DMS114 treated with DMSO at 0.1 percent for 48 hours (cell line): ENCODE measurements around the gene CREB5.
A peak's percentile ranks its signal among the peaks of the same experiment; 100 is the strongest.

Source experiments
- DNase-seq: peaks from one replicate; lab custom pipeline; 2025; ENCODE audit not compliant: unreplicated experiment; lab: John Stamatoyannopoulos, UW

CREB5 gene

GRCh38 chr7:28406192-28406591, 6.1 kb upstream of the CREB5 start:
- DNase-seq = no peak

GRCh38 chr7:28407651-28408050, 4.7 kb upstream of the CREB5 start:
- DNase-seq = no peak

DNA sequence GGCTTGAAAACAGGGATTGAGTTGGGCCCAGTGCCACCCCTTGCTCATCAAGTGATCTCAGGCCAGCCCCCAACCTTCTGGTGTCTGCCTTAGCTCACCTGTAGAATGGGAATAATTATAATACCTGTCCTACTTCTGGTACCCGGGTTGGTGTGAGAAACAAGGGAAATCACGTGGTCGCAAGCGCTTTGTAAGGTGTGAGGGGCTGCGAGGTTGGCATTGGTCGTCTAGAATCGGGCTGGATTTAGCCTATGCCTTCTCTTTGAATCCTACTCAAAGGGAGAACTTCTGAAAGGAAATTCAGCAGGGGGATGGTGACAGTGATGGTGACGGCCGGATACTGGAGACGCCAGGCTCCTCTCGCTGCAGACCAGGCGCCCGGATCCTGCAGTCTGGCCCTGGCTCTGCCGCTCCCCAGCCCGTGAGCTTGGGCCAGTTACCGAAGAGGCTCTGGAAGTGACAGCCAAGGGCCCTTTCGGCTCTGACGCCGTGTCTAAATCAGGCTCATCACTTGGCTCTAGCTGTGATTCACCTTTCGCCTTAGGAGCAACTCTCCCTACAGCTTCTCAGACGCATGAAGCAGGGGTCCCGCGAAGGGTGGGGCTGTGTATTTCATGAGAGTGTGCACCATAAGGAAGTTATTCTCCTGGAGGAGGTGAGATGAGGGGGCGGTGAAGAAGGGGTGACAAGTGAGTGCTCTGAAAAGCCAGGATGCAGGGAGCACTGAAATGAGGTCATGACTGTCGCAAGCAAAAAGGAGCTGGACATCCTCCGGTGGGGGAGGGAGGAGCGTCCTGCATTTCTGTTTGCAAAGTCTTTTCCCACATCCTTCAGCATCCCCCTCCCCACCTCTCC, 4.0 kb upstream of the CREB5 start:
- no peak for DNase-seq

DNA sequence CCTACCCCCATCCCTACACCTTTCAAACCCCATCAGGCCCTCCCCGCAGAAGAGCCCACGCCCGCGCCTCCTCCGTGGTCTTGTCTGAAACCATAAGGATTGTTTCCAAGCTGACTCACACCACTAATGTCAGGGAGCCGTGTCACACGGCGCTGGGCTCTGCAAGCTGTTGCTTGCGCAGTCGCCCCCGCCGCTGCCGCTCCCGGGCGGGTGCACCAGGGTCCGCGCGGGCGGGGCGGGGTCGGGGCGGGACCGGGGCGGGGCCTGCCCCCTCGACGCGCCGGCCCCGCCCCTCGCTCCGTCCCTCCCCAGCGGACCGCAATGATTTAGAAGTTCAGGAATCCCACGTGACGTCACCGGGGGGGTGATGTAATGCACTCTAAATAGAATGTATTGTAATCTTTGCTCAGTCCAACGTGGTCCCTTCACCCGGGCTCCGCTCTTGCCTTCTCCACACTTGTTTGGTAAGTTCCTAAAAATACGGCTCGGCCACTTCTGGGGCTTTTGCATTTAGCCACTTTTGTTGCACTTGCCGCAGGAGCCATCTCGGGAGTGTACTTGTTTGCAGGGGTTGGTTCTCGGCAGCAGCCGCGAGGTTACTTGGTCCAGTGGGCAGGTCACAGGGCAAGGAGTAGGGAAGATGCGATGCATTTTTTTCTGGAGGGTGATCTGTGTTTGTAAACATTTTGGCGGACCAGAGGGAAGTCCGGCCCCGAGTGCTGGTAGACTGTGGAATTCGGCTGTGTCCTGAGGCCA, 3.2 kb upstream of the CREB5 start:
- DNase-seq = peak; percentile 51

GRCh38 chr7:28409716-28410627, 2.3 kb upstream of the CREB5 start:
- no peak for DNase-seq

GRCh38 chr7:28410628-28411531, 1.4 kb upstream of the CREB5 start:
- no peak for DNase-seq

DNA sequence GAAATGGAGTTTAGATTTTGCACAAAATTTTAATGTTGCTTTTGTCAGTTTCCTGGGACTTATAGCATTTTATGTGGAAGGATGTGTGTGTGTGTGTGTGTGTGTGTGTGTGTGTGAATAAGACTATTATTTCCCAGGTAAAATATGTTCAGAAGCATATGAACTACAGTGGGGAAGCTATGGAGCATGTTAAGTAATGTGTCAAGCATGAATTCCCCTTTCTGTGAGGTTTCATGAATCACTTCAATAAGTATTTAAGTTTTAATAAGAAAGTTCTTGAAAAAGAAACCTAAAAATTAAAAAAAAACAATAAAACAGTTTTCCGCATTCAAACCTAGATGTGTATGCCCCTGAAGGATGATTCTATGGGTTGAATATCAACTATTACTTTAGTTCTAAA, 693 bp downstream of the CREB5 start:
- DNase-seq = no peak

DNA sequence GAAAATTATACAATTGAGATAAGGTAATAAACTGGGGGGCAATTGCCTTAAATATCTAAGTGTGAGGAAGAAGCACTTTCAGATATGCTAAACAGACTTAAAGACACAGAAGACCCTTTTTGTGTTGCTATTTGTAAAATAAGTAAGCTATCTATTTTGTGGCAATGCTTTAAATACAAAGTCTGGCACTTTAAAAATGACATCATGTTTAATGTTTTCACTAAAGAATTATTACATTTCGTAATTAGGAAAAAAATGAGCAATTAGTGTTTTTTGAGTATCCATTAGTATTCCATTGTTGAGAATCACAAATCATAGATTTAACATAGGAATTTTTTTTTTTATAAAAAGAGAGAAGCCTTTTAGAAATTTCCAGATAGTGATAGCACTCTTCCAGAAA, 2.1 kb downstream of the CREB5 start:
- no peak for DNase-seq

DNA sequence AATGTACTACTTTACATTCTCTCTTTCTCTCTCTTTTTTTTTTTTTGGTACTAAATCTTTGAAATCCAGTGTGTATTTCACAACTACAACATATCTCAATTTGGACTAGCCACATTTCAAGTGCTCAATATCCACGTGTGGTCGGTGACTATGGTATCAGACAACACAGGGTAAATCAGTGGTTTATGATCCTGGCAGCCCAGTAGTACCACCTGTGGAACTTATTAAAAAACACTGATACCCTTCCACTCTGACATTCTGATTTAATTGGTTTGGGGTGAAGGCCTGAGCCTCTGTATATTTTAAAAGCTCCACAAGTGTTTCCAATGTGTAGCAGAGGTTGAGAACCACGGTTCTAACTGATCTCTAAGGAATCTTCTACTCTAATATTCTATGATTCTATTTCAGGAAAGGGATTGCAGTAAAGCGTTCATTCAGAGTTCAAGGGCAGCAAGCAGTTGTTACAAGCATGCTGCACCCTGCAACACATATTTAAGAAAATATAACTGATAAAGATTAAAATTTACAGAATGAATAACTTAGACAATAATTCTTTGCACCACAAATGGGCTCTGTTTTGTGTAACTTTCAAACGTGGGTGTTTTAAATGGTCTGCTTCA, 5.1 kb downstream of the CREB5 start:
- DNase-seq = no peak

GRCh38 chr7:28418311-28418710, 6.0 kb downstream of the CREB5 start:
- no peak for DNase-seq

- no peak for DNase-seq
These were observed 6.6 kb downstream of the CREB5 start for GRCh38 chr7:28418966-28419365.

GRCh38 chr7:28419716-28420115, 7.4 kb downstream of the CREB5 start:
- DNase-seq = no peak

DNA sequence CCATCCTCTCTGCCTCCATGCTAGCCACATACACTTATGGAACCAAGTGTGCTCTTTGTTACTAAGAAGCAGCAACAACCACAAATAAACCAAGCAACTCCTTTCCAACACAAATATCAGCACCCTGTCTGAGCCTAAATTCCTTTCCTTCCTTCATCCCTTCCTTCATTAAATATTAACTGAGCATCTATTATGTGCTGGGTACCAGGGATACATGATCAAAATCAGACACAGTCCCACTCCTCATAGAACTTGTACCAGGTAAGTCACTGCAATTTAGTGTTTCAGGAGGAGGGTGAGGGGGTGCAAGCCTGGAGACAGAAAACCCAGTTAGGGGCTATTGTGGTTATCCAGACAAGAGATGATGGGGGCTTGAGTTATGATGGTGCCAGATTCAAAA, 10.8 kb downstream of the CREB5 start:
- DNase-seq = no peak

- no peak for DNase-seq
These were observed 11.7 kb downstream of the CREB5 start for GRCh38 chr7:28423918-28424514.

GRCh38 chr7:28425496-28425895, 13.2 kb downstream of the CREB5 start:
- DNase-seq = no peak

DNA sequence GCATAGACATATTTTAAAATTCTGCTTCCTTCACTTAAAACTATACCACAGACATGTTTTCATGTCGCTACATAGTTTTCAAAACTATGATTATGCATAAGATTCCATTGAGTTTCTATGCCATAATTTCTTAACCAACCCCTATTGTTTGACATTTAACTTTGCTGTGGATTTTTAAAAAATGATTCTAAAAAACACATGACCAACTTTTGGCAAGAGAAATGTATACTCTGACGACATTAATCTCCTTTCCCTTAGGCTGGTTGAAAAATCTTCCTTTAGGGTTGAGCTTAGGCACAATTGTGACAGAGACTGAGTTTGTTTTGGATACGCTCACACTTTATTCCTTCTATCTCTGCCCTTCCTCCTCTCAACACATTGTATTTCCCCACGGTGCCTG, 14.9 kb downstream of the CREB5 start:
- no peak for DNase-seq

- DNase-seq = no peak
These were observed 18.3 kb downstream of the CREB5 start for GRCh38 chr7:28430616-28431015.

- DNase-seq = no peak
These were observed 19.8 kb downstream of the CREB5 start for GRCh38 chr7:28432105-28432504.

DNA sequence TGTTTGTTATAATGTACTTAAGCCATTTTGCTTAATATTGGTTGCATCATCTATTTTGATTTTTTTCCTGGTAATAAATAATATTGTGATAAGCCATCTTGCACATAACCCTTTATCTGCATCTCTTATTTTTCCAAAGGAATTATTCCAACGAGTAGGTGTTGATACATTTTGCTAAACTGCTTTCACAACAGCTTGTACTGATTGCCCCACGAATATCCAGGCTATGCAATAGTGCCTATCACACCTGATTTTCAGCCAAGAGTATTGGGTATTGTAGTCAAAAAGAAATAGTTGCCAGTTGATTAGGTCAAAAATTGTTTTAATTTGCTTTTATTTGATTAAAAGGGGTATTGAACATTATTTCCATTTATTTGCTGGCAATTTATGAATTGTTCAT, 20.7 kb downstream of the CREB5 start:
- no peak for DNase-seq
